ENCODE measurements around the gene ASPN. TPM values are rescaled to one million over a fixed set of nuclear protein-coding genes. Genes with fewer than 3 reads are reported as not detected.

ASPN gene
- total and polyA plus RNA-seq, 10 of the 15 experiments (the other 5 are each of a cell fraction or from before 2014, with no cell fraction given) = 0.03 to 0.47 (median 0.42) TPM; not detected in 7

GRCh38 chr9:92432350-92432749, 50.0 kb downstream of the ASPN start:
- no peaks in the 10 kb centered on the region for H3K36me3 ChIP-seq (ENCODE audit: control insufficient read depth in 2 of 2, insufficient read depth in 2 of 2, low read length in 1 of 2)
- H3K4me3 ChIP-seq = no peak overlapping the region
- H2AFZ ChIP-seq (ENCODE audit: control insufficient read depth, low read depth, low read length) = no peak overlapping the region
- SMC1A ChIA-PET (ENCODE audit: uncharacterized antibody, unreplicated experiment) = interaction anchor here (0.7 kb wide), 1 partner anchor 16 kb away, joined by 5 read pairs; no protein-coding TSS in a partner anchor
- no peaks in the 10 kb centered on the region for H3K4me1 ChIP-seq (ENCODE audit: control insufficient read depth, insufficient read depth, low read length)
- CTCF ChIA-PET = no interaction called here
- in situ Hi-C loops (cut with MboI) = no loop called here
- no peaks in the 10 kb centered on the region for H3K27me3 ChIP-seq (replicated peaks in 1 of 2; ENCODE audit: control insufficient read depth in 2 of 2, insufficient read depth in 2 of 2, low read length in 1 of 2)
- DNase-seq (ENCODE audit: low read depth, low spot score) = no peak
- H3K4me2 ChIP-seq (ENCODE audit: control insufficient read depth, insufficient read depth) = no peak overlapping the region
- TF ChIP-seq MAX (IDR thresholded peaks at IDR 0.05; ENCODE audit: low read depth, low read length) (no peak), DPF2 (IDR thresholded peaks at IDR 0.05) (no peak), MEF2B (IDR thresholded peaks at IDR 0.05; ENCODE audit: partially characterized antibody, poor library complexity, severe bottlenecking) (no peak), RFX5 (IDR thresholded peaks at IDR 0.05; ENCODE audit: low read depth, low read length) (no peak), SREBF2 (IDR thresholded peaks at IDR 0.05; ENCODE audit: low read length) (no peak), REST (IDR thresholded peaks at IDR 0.05; ENCODE audit: low read depth, low read length) (no peak), ZBTB40 (IDR thresholded peaks at IDR 0.05; ENCODE audit: borderline replicate concordance) (no peak), LARP7 (IDR thresholded peaks at IDR 0.05) (no peak)
- no TSS peak for BruUV-seq (replicated peaks)
- 94% methylated on average over 5 of the region's 5 CpGs for WGBS (ENCODE audit: insufficient coverage, insufficient replicate concordance, low lambda C conversion rate, missing lambda C conversion rate)
- H3K79me2 ChIP-seq (ENCODE audit: control insufficient read depth, insufficient read depth, low read length) = no peaks in the 10 kb centered on the region
- H4K20me1 ChIP-seq (ENCODE audit: control insufficient read depth, insufficient read depth) = no peaks in the 10 kb centered on the region
- no peak for FAIRE-seq
- intact Hi-C loops (cut with micrococcal nuclease; ENCODE audit: unreplicated experiment) = no loop called here
- no peak overlapping the region for H3K27ac ChIP-seq (ENCODE audit: control insufficient read depth, insufficient read depth)
- H3K9ac ChIP-seq (ENCODE audit: control insufficient read depth, insufficient read depth, low read length) = no peak overlapping the region
- no peaks in the 10 kb centered on the region for H3K9me3 ChIP-seq (replicated peaks; ENCODE audit: control insufficient read depth, insufficient read depth, low read length)
- ATAC-seq = no peak
- POLR2A ChIA-PET = no interaction called here
- RAD21 ChIA-PET (ENCODE audit: unreplicated experiment) = no interaction called here

All from GM12878 (cell line).